OCI-LY3 (cell line): Measurements from ENCODE around the gene DPH3.
A peak's percentile ranks its signal among the peaks of the same experiment; 100 is the strongest.

ENCODE experiments used
- EZH2phosphoT487 ChIP-seq: fragments of 200-600 bp; shearing (Covaris generic); IDR thresholded peaks from 2 replicates; pipeline ENCODE4 v1.6.1; 2018; ENCODE audit warnings: antibody characterized with exemption, mixed run types, low read depth
- TF ChIP-seq, protein P1 (sequence below): fragments of 200-600, 300-600 bp; sonication (generic); IDR thresholded peaks from 2 replicates; pipeline ENCODE4 v1.5.1; 2014; ENCODE audit warnings: antibody characterized with exemption, low read length, low read depth

DNA sequence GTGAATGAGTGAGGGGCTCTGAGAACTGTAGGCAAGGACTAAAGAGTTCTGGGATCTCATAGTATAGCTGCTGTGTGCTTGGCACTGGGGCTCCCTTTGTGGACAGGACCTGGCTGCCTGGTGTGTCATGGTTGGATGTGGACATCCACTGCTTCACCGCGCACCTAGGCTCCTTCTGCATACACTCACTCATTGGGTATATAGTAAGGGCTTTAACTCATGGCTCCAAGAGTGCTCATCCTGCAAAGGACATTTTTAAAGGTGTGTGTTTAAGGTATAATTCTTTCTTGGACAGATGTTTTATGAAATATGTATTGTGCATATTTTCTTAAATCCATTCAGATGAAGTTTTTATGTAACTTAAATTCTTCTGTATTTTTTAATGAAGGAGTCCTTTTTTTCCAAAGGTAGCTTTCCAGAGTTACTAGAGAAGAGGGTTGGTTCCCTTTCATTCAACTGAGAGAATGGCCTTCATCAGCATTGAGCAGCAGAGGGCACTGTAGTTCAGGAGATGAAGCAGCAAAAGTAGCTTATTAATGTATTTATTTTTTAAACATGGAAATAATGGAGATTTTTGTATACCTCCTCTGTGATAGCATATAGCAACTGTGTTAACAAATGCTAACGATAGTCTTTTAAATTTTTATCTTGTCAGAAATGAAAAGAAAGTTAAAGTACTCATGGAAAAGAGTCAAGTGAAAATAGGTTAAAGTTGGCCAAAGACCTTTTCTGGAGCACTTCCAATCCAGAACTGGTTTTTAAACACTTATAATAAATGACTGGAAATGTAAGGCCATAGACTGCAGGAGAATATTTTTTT, 25.5 kb upstream of the DPH3 start:
- TF ChIP-seq, protein P1, sequence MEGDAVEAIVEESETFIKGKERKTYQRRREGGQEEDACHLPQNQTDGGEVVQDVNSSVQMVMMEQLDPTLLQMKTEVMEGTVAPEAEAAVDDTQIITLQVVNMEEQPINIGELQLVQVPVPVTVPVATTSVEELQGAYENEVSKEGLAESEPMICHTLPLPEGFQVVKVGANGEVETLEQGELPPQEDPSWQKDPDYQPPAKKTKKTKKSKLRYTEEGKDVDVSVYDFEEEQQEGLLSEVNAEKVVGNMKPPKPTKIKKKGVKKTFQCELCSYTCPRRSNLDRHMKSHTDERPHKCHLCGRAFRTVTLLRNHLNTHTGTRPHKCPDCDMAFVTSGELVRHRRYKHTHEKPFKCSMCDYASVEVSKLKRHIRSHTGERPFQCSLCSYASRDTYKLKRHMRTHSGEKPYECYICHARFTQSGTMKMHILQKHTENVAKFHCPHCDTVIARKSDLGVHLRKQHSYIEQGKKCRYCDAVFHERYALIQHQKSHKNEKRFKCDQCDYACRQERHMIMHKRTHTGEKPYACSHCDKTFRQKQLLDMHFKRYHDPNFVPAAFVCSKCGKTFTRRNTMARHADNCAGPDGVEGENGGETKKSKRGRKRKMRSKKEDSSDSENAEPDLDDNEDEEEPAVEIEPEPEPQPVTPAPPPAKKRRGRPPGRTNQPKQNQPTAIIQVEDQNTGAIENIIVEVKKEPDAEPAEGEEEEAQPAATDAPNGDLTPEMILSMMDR: peak; percentile 98
- no peak for TF ChIP-seq EZH2phosphoT487
